NT2/D1 (cell line): ENCODE data around the gene MFSD6.
A peak's percentile ranks its signal among the peaks of the same experiment; 100 is the strongest.

ENCODE experiments used
- DNase-seq: peaks from one replicate; pipeline ENCODE4 v3.0.0-alpha.2; 2011; ENCODE audit warnings: low read depth, low spot score
- H3K27me3 ChIP-seq: 2 replicates; pipeline ENCODE4 v1.6.0; 2011; ENCODE audit warnings: mild to moderate bottlenecking; ENCODE audit not compliant: insufficient read length, insufficient read depth
- H3K36me3 ChIP-seq: 2 replicates; pipeline ENCODE4 v1.6.1; 2011; ENCODE audit warnings: mild to moderate bottlenecking, low read length, mixed read lengths; ENCODE audit not compliant: insufficient read depth, insufficient read length
- H3K4me1 ChIP-seq: 2 replicates; pipeline ENCODE4 v1.5.1; 2011; ENCODE audit not compliant: insufficient read depth, insufficient read length
- H3K4me3 ChIP-seq: 2 replicates; pipeline ENCODE4 v1.5.1; 2011; ENCODE audit warnings: low read depth; ENCODE audit not compliant: insufficient read length
- H3K9ac ChIP-seq: 2 replicates; pipeline ENCODE4 v1.6.0; 2011; ENCODE audit warnings: low read depth; ENCODE audit not compliant: insufficient read length
- H3K9me3 ChIP-seq: 2 replicates; pipeline ENCODE4 v1.5.1; 2011; ENCODE audit warnings: mild to moderate bottlenecking, low read length; ENCODE audit not compliant: insufficient read depth
- SUZ12 ChIP-seq: IDR thresholded peaks from 2 replicates; pipeline ENCODE4 v1.6.1; 2011; ENCODE audit not compliant: insufficient read length, insufficient read depth; ENCODE audit errors: extremely low read depth
- YY1 ChIP-seq: IDR thresholded peaks from 2 replicates; pipeline ENCODE4 v1.6.1; 2011; ENCODE audit not compliant: insufficient read length, insufficient read depth
- ZNF274 ChIP-seq: IDR thresholded peaks from 2 replicates; pipeline ENCODE4 v1.6.1; 2011; ENCODE audit warnings: mild to moderate bottlenecking, low read depth, low read length

Gene MFSD6

GRCh38 chr2:190406805-190407204 lies 1.4 kb upstream of the MFSD6 start:
- no peak for DNase-seq
- TF ChIP-seq YY1 (no peak), SUZ12 (no peak), ZNF274 (no peak)
- H3K9ac ChIP-seq, result no peak overlapping the region
- H3K36me3 ChIP-seq, result no peaks in the 10 kb centered on the region
- peaks cover 3% of the 10 kb centered on the region for H3K4me1 ChIP-seq
- no peak overlapping the region for H3K4me3 ChIP-seq
- H3K27me3 ChIP-seq, result peaks cover 68% of the 10 kb centered on the region
- peaks cover 6% of the 10 kb centered on the region; the same call in 1 of the 2 replicates for H3K9me3 ChIP-seq

- peaks cover 68% of the 10 kb centered on the region for H3K27me3 ChIP-seq
- H3K36me3 ChIP-seq, result no peaks in the 10 kb centered on the region
- peaks cover 3% of the 10 kb centered on the region for H3K4me1 ChIP-seq
- DNase-seq, result peak; percentile 43
- peaks cover 6% of the 10 kb centered on the region; the same call in 1 of the 2 replicates for H3K9me3 ChIP-seq
- no peak overlapping the region for H3K9ac ChIP-seq
- peak overlapping the region; percentile 58 for H3K4me3 ChIP-seq
- TF ChIP-seq ZNF274 (no peak), YY1 (no peak), SUZ12 (no peak)
Observed at GRCh38 chr2:190407246-190407661, 901 bp upstream of the MFSD6 start.

GRCh38 chr2:190408538-190409271 lies 550 bp downstream of the MFSD6 start:
- Histone ChIP-seq H3K27me3 (peaks cover 68% of the 10 kb centered on the region), H3K4me3 (peak overlapping the region; percentile 58), H3K36me3 (no peaks in the 10 kb centered on the region), H3K9ac (peak overlapping the region; percentile 37), H3K9me3 (peaks cover 6% of the 10 kb centered on the region; the same call in 1 of the 2 replicates), H3K4me1 (peaks cover 5% of the 10 kb centered on the region)
- no peak for DNase-seq
- TF ChIP-seq YY1 (no peak), SUZ12 (no peak), ZNF274 (no peak)

- Histone ChIP-seq H3K9ac (no peak overlapping the region), H3K4me1 (peaks cover 5% of the 10 kb centered on the region), H3K27me3 (peaks cover 62% of the 10 kb centered on the region), H3K9me3 (peaks cover 6% of the 10 kb centered on the region; the same call in 1 of the 2 replicates), H3K36me3 (no peaks in the 10 kb centered on the region), H3K4me3 (no peak overlapping the region)
- DNase-seq, result no peak
- no peak for TF ChIP-seq ZNF274
- no peak for TF ChIP-seq YY1
- no peak for TF ChIP-seq SUZ12
Observed at GRCh38 chr2:190409616-190410015, 1.5 kb downstream of the MFSD6 start.

GRCh38 chr2:190410166-190410565 lies 2.0 kb downstream of the MFSD6 start:
- peaks cover 5% of the 10 kb centered on the region for H3K4me1 ChIP-seq
- H3K4me3 ChIP-seq, result no peak overlapping the region
- TF ChIP-seq YY1, result no peak
- TF ChIP-seq ZNF274, result no peak
- no peak for TF ChIP-seq SUZ12
- peaks cover 59% of the 10 kb centered on the region for H3K27me3 ChIP-seq
- DNase-seq, result no peak
- H3K9ac ChIP-seq, result no peak overlapping the region
- H3K36me3 ChIP-seq, result no peaks in the 10 kb centered on the region
- peaks cover 6% of the 10 kb centered on the region; the same call in 1 of the 2 replicates for H3K9me3 ChIP-seq

GRCh38 chr2:190412966-190413365 lies 4.8 kb downstream of the MFSD6 start:
- Histone ChIP-seq H3K36me3 (no peaks in the 10 kb centered on the region), H3K4me1 (peaks cover 3% of the 10 kb centered on the region), H3K9ac (no peak overlapping the region), H3K9me3 (no peaks in the 10 kb centered on the region), H3K27me3 (peaks cover 31% of the 10 kb centered on the region), H3K4me3 (no peak overlapping the region)
- no peak for DNase-seq
- TF ChIP-seq YY1, result no peak
- no peak for TF ChIP-seq ZNF274
- TF ChIP-seq SUZ12, result no peak

- TF ChIP-seq YY1, result no peak
- no peaks in the 10 kb centered on the region for H3K9me3 ChIP-seq
Observed at GRCh38 chr2:190413421-190413820, 5.3 kb downstream of the MFSD6 start.

More at GRCh38 chr2:190413421-190413820, 5.3 kb downstream of the MFSD6 start:
- peaks cover 27% of the 10 kb centered on the region for H3K27me3 ChIP-seq
- DNase-seq, result no peak
- peaks cover 3% of the 10 kb centered on the region for H3K4me1 ChIP-seq
- H3K4me3 ChIP-seq, result no peak overlapping the region
- no peaks in the 10 kb centered on the region for H3K36me3 ChIP-seq
- H3K9ac ChIP-seq, result no peak overlapping the region
